Activated naive CD8-positive, alpha-beta T cell (primary cell): ENCODE results near the gene HMG20A.

Experiments used
- H3K27ac Mint-ChIP-seq: one replicate; pipeline ENCODE4 v1.8.0; 2021; ENCODE audit warnings: mixed read lengths
- H3K27me3 Mint-ChIP-seq: one replicate; pipeline ENCODE4 v1.8.0; 2021; ENCODE audit warnings: mixed read lengths
- H3K36me3 Mint-ChIP-seq: one replicate; pipeline ENCODE4 v1.8.0; 2021; ENCODE audit warnings: mixed read lengths
- H3K4me1 Mint-ChIP-seq: one replicate; pipeline ENCODE4 v1.8.0; 2021; ENCODE audit warnings: low read depth, mixed read lengths
- H3K4me3 Mint-ChIP-seq: one replicate; pipeline ENCODE4 v1.8.0; 2021; ENCODE audit warnings: mild to moderate bottlenecking, mixed read lengths
- H3K9me3 Mint-ChIP-seq: one replicate; pipeline ENCODE4 v1.8.0; 2021; ENCODE audit warnings: low read depth, mixed read lengths

The HMG20A gene

GRCh38 chr15:77503764-77504163, 83.1 kb downstream of the HMG20A start:
- Mint-ChIP-seq H3K4me3 (no peak overlapping the region), H3K27ac (no peak overlapping the region), H3K36me3 (peaks cover 7% of the 10 kb centered on the region), H3K4me1 (peaks cover 12% of the 10 kb centered on the region), H3K27me3 (no peaks in the 10 kb centered on the region), H3K9me3 (no peaks in the 10 kb centered on the region)

- Mint-ChIP-seq H3K9me3 (no peaks in the 10 kb centered on the region), H3K27me3 (no peaks in the 10 kb centered on the region), H3K4me3 (no peak overlapping the region), H3K4me1 (peaks cover 16% of the 10 kb centered on the region), H3K36me3 (peaks cover 7% of the 10 kb centered on the region), H3K27ac (no peak overlapping the region)
Observed at GRCh38 chr15:77504306-77504705, 83.6 kb downstream of the HMG20A start.

- no peaks in the 10 kb centered on the region for H3K27me3 Mint-ChIP-seq
- H3K9me3 Mint-ChIP-seq, result no peaks in the 10 kb centered on the region
- H3K4me3 Mint-ChIP-seq, result no peak overlapping the region
- no peak overlapping the region for H3K27ac Mint-ChIP-seq
- peaks cover 7% of the 10 kb centered on the region for H3K36me3 Mint-ChIP-seq
- peaks cover 16% of the 10 kb centered on the region for H3K4me1 Mint-ChIP-seq
Observed at GRCh38 chr15:77504871-77505270, 84.2 kb downstream of the HMG20A start.

- Mint-ChIP-seq H3K4me1 (peaks cover 16% of the 10 kb centered on the region), H3K9me3 (no peaks in the 10 kb centered on the region), H3K36me3 (peaks cover 7% of the 10 kb centered on the region), H3K4me3 (no peak overlapping the region), H3K27me3 (no peaks in the 10 kb centered on the region), H3K27ac (no peak overlapping the region)
Observed at GRCh38 chr15:77505556-77505955, 84.9 kb downstream of the HMG20A start.

- Mint-ChIP-seq H3K9me3 (no peaks in the 10 kb centered on the region), H3K27ac (no peak overlapping the region), H3K4me1 (peaks cover 16% of the 10 kb centered on the region), H3K4me3 (no peak overlapping the region), H3K27me3 (no peaks in the 10 kb centered on the region), H3K36me3 (no peaks in the 10 kb centered on the region)
Observed at GRCh38 chr15:77506311-77507142, 85.8 kb downstream of the HMG20A start.

GRCh38 chr15:77507143-77507897, 86.6 kb downstream of the HMG20A start:
- H3K36me3 Mint-ChIP-seq, result peaks cover 3% of the 10 kb centered on the region
- no peak overlapping the region for H3K27ac Mint-ChIP-seq
- no peaks in the 10 kb centered on the region for H3K27me3 Mint-ChIP-seq

GRCh38 chr15:77507911-77508310, 87.2 kb downstream of the HMG20A start:
- H3K4me3 Mint-ChIP-seq, result no peak overlapping the region
- H3K27me3 Mint-ChIP-seq, result no peaks in the 10 kb centered on the region
- H3K27ac Mint-ChIP-seq, result no peak overlapping the region
- H3K36me3 Mint-ChIP-seq, result peaks cover 3% of the 10 kb centered on the region
- H3K4me1 Mint-ChIP-seq, result peaks cover 16% of the 10 kb centered on the region
- peaks cover 4% of the 10 kb centered on the region for H3K9me3 Mint-ChIP-seq

More at GRCh38 chr15:77507143-77507897, 86.6 kb downstream of the HMG20A start:
- Mint-ChIP-seq H3K9me3 (peaks cover 4% of the 10 kb centered on the region), H3K4me1 (peaks cover 16% of the 10 kb centered on the region), H3K4me3 (no peak overlapping the region)

GRCh38 chr15:77508541-77509243, 88.0 kb downstream of the HMG20A start:
- H3K4me1 Mint-ChIP-seq, result peaks cover 16% of the 10 kb centered on the region
- H3K27ac Mint-ChIP-seq, result no peak overlapping the region
- H3K4me3 Mint-ChIP-seq, result no peak overlapping the region
- peaks cover 3% of the 10 kb centered on the region for H3K36me3 Mint-ChIP-seq
- H3K27me3 Mint-ChIP-seq, result no peaks in the 10 kb centered on the region
- H3K9me3 Mint-ChIP-seq, result peaks cover 4% of the 10 kb centered on the region

- no peak overlapping the region for H3K27ac Mint-ChIP-seq
- H3K9me3 Mint-ChIP-seq, result peaks cover 4% of the 10 kb centered on the region
- H3K4me3 Mint-ChIP-seq, result no peak overlapping the region
- H3K4me1 Mint-ChIP-seq, result peaks cover 16% of the 10 kb centered on the region
- H3K36me3 Mint-ChIP-seq, result peaks cover 3% of the 10 kb centered on the region
- H3K27me3 Mint-ChIP-seq, result peaks cover 1% of the 10 kb centered on the region
Observed at GRCh38 chr15:77510066-77511057, 89.7 kb downstream of the HMG20A start.

GRCh38 chr15:77511869-77512268, 91.2 kb downstream of the HMG20A start:
- H3K4me3 Mint-ChIP-seq, result no peak overlapping the region

GRCh38 chr15:77513226-77513625, 92.5 kb downstream of the HMG20A start:
- Mint-ChIP-seq H3K27me3 (peaks cover 1% of the 10 kb centered on the region), H3K9me3 (peaks cover 4% of the 10 kb centered on the region), H3K4me3 (no peak overlapping the region), H3K4me1 (peaks cover 8% of the 10 kb centered on the region), H3K36me3 (peaks cover 3% of the 10 kb centered on the region), H3K27ac (no peak overlapping the region)

More at GRCh38 chr15:77511869-77512268, 91.2 kb downstream of the HMG20A start:
- peaks cover 1% of the 10 kb centered on the region for H3K27me3 Mint-ChIP-seq
- H3K9me3 Mint-ChIP-seq, result peaks cover 4% of the 10 kb centered on the region
- peaks cover 15% of the 10 kb centered on the region for H3K4me1 Mint-ChIP-seq
- peaks cover 3% of the 10 kb centered on the region for H3K36me3 Mint-ChIP-seq
- H3K27ac Mint-ChIP-seq, result no peak overlapping the region

- peaks cover 3% of the 10 kb centered on the region for H3K36me3 Mint-ChIP-seq
- no peak overlapping the region for H3K27ac Mint-ChIP-seq
- peaks cover 1% of the 10 kb centered on the region for H3K27me3 Mint-ChIP-seq
- no peaks in the 10 kb centered on the region for H3K4me1 Mint-ChIP-seq
- H3K4me3 Mint-ChIP-seq, result no peak overlapping the region
- H3K9me3 Mint-ChIP-seq, result peaks cover 4% of the 10 kb centered on the region
Observed at GRCh38 chr15:77514641-77515402, 94.1 kb downstream of the HMG20A start.

GRCh38 chr15:77515613-77516012, 94.9 kb downstream of the HMG20A start:
- Mint-ChIP-seq H3K9me3 (peaks cover 4% of the 10 kb centered on the region), H3K4me1 (no peaks in the 10 kb centered on the region), H3K36me3 (peaks cover 3% of the 10 kb centered on the region), H3K27me3 (peaks cover 1% of the 10 kb centered on the region), H3K27ac (no peak overlapping the region), H3K4me3 (no peak overlapping the region)
